UCSD-AML1 (cell line): ENCODE measurements around the gene PNMT.
A peak's percentile ranks its signal among the peaks of the same experiment; 100 is the strongest.

Experiments
- DNase-seq: peaks from one replicate; lab custom pipeline; 2025; ENCODE audit not compliant: unreplicated experiment; lab: John Stamatoyannopoulos, UW

PNMT gene

DNA sequence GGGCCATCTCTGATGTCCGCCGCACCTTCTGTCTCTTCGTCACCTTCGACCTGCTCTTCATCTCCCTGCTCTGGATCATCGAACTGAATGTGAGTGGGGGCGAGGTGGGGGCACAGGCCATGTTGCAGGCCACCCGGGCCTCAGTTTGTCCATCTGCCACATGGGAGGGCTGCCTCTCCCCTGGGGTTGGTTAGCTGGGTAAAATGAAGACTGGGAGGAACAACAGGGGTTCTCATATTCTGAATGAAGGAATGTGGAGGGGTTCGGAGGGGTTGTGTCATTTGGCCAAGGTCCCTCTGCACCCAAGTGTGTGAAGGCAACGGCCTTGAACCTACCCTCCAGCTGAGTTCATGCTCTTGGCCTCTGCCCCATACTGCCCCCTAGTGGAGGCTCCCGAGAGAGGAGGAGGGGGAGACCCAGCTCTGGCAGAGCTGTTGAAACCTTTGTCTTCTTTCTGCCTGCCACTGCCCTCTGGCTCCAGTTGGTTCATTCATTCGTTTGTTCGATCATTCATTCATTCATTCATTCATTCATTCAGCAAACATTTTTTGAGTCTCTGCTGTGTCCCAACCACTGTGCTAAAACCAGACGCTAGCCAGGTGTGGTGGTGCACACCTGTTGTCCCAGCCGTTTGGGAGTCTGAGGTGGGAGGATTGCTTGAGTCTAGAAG, 14.5 kb upstream of the PNMT start:
- DNase-seq, result peak; percentile 72

DNA sequence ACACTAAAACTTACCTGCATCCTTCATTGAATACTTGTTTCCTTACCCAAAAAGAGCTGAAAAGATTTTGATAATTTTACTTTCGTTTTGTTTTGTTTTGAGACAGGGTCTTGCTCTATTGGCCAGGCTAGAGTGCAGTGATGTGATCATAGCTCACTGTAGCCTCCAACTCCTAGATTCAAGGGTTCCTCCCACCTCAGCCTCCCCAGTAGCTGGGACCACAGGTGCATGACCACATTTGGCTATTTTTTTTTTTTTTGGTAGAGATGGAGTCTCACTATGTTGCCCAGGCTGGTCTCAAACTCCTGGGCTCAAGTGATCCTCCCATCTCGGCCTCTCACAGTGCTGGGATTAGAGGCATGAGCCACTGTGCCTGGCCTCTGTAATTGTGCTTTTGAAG, 13.1 kb upstream of the PNMT start:
- DNase-seq, result no peak

DNA sequence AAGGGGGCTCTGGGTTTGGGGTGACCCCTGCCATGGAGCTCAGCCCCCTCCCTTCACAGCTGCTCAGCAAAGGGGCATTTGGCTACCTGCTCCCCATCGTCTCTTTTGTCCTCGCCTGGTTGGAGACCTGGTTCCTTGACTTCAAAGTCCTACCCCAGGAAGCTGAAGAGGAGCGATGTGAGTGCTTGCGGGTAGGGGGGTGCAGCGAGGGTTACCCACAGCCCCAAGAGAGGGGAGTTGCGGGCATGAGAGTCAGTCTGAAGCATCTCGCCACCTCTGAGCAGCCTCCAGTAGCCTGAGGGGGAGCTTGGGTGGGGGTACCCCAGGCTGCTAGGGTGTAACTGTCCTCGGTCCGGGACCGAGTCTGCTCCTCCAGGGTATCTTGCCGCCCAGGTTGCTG, 9.9 kb upstream of the PNMT start:
- no peak for DNase-seq

DNA sequence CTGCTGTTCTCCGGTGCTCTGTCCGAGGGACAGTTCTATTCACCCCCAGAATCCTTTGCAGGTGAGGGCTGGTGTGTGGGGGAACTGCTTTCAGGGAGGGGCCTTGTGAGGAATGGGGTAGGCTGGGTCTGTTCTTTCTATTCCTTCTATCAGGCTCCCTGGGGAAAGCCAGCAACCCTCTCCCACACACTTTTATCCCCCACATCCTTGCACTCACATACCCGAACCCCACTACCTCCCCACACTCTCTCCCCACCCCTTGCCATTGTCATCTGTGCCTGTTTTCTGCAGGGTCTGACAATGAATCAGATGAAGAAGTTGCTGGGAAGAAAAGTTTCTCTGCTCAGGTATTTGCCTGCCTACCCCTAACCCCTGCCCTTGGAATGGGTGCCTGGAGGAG, 9.5 kb upstream of the PNMT start:
- DNase-seq, result no peak

DNA sequence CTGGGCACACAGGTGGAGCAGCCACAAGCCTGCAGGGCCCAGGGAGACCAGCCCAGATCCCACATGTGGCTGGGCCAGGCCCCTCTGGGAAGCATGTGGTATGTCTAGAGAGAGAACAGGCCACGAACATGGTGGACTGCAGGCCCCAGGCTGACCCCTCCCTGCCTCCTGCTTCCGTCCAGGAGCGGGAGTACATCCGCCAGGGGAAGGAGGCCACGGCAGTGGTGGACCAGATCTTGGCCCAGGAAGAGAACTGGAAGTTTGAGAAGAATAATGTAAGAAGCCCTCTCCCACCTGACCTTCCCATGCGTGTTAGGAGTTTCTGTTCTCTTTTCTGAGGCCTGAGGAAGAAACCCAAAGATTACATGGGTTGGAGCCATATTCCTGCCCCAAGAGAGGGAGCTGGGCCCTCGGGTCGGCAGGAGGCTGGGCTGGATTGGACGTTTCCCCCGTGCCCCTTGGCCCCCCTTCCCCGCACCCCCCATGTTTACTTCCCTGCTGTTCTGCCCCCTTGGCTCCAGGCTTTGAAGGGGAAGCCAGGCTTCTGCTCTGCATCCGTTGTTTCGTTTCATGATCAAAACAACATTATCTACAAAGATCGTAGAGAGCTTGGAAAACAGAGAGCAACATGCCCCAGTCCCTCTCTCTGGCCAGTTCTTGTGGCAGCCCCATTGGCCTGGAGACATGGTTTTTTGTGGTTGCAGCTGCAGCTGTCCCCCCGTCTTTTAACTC, 8.8 kb upstream of the PNMT start:
- no peak for DNase-seq

DNA sequence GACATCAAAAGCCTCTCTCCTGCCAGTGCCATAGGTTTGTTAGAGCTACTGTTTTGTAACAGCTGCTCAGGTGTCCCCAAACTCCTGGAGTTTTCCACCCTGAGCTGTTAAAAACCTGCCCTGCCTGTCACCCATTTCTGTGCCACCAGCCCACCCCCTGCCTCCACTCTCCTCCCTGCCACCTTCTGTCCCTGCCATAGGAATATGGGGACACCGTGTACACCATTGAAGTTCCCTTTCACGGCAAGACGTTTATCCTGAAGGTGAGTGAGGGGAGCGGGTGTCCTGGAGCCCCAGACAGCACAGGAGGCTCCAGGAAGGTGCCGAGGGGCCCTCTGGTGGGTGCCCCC, 8.3 kb upstream of the PNMT start:
- no peak for DNase-seq

DNA sequence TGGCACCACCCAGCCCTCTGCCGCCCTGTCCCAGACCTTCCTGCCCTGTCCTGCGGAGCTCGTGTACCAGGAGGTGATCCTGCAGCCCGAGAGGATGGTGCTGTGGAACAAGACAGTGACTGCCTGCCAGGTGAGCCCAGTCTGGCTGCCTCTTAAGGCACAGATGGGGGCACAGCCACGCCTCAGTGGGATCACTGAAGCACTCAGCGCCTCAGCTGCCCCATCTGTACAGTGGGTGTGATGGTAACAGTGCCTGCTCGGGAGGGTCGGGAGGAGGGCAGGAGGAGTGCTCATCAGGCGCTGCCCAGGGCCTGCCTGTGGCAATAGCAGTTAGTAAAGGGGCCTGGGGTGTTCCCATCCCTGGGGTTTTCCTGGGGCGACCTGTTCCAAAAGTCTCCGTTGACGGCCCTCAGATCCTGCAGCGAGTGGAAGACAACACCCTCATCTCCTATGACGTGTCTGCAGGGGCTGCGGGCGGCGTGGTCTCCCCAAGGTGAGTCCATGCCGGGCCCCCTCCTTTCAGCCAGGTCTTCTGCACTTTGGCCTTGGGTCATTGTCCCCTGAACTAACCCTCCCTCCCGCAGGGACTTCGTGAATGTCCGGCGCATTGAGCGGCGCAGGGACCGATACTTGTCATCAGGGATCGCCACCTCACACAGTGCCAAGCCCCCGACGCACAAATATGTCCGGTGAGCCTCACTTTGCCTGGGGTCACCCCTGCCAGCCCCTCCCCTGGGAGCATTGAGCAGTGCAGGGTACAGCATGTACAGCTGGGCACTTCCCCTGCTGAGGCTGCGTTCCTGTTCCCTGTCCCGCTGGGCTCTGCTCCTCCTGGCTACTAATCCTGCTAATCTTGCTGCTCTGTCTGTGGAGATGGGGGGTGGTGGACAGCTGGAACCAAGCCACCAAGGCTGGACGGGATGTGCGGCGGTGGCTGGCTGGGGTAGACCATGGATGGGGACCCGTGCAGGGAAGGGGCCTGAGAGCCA, 7.6 kb upstream of the PNMT start:
- no peak for DNase-seq

DNA sequence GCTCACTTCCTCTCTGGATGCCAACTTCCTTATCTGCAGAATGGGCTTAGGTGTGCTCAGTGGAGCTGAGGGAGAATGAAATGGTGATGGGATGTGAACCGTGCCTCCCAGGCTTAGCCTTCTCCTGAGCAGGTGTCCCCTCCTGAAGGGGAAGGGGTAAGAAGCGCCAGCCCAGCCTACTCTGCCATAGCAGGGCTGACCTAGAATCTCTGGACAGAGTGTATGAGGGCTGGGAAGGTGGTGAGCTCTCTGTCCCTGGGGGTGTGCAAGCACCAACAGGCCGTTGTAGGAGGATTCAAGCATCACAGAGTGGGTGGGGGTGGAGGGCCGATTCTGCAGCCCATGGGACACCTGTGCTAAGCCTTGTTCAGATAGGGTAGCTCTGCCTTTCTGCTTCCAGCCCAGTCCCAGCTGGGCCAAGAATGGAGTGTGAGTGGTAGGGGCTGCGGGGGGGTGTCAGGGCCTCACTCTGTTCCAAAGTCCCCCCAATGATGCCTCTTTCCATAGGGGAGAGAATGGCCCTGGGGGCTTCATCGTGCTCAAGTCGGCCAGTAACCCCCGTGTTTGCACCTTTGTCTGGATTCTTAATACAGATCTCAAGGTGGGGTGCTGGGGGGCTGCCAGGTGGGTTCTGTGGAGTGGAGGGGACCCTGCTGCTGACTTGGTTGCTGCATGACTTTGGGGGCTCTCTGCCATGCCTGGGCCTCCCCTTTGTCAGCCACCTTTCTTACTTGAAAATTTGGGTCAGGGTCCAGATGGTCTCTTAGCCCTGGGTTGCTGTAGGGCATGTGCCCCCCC, 6.3 kb upstream of the PNMT start:
- DNase-seq, result no peak

DNA sequence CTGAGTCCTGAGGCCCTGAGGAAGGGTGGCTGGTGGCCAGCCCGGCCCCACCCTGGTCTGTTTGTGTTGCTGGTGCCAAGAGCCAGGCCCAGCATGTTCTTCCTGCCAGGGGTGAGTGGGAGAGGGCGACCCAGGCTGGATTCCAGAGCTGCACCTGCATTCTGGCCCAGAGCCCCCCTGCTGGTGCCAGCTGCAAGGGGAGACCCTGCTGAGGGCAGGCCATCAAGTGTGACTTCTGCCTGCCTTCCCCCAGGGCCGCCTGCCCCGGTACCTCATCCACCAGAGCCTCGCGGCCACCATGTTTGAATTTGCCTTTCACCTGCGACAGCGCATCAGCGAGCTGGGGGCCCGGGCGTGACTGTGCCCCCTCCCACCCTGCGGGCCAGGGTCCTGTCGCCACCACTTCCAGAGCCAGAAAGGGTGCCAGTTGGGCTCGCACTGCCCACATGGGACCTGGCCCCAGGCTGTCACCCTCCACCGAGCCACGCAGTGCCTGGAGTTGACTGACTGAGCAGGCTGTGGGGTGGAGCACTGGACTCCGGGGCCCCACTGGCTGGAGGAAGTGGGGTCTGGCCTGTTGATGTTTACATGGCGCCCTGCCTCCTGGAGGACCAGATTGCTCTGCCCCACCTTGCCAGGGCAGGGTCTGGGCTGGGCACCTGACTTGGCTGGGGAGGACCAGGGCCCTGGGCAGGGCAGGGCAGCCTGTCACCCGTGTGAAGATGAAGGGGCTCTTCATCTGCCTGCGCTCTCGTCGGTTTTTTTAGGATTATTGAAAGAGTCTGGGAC, 5.5 kb upstream of the PNMT start:
- DNase-seq, result no peak

DNA sequence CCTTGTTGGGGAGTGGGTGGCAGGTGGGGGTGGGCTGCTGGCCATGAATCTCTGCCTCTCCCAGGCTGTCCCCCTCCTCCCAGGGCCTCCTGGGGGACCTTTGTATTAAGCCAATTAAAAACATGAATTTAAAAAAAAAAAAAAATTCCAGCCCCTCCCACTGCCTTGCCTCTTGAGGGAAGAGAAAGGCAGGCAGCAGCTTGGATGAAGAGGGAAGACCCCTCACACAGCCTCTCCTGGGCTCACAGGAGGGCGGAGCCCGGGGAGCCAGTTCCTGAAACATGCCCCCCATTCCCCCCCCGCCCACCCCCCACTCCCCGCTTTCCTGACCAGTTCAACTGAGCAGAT, 4.9 kb upstream of the PNMT start:
- DNase-seq, result no peak

DNA sequence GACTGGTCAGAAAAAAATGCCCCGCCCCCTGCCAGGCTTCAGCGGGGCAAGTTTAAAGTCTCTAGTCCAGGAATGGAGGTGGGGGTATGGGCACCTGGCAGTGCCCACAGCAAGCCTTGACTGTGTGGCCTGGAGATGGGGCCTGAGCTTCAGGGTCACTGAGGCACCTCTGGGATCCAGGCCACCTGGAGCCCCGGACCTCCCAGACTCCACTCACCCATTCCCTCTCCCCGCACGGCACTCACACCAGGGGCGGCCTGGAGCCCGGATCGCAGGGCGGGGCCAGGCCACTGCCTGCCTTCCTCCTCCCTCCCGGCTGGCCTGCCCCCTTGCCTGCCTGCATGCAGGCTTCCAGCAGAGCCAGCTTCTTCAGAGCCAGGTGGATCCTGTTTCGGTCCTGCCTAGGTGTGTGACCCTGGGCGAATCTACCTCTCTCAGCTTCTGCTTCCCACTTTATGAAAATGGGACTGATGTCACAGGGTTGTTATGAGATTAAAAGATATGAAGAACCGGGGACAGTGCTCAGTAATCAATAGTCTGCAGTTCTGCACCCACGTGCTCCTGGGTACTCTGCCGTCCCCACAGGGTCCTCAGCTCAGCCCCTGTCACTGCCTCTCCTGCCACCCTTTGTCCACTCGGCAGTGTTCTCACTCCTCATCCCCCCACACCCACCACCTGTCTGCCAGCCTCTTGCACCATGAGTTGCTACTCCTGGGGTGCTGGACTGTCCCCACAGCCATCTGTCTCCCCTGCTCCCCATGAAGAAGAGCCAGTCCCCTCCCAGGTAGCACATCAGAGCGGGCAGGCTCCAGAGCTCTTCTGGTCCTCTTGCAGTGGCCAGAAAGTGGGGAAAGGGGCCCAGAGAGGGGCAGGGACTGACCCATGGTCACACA, 4.3 kb upstream of the PNMT start:
- DNase-seq, result no peak

DNA sequence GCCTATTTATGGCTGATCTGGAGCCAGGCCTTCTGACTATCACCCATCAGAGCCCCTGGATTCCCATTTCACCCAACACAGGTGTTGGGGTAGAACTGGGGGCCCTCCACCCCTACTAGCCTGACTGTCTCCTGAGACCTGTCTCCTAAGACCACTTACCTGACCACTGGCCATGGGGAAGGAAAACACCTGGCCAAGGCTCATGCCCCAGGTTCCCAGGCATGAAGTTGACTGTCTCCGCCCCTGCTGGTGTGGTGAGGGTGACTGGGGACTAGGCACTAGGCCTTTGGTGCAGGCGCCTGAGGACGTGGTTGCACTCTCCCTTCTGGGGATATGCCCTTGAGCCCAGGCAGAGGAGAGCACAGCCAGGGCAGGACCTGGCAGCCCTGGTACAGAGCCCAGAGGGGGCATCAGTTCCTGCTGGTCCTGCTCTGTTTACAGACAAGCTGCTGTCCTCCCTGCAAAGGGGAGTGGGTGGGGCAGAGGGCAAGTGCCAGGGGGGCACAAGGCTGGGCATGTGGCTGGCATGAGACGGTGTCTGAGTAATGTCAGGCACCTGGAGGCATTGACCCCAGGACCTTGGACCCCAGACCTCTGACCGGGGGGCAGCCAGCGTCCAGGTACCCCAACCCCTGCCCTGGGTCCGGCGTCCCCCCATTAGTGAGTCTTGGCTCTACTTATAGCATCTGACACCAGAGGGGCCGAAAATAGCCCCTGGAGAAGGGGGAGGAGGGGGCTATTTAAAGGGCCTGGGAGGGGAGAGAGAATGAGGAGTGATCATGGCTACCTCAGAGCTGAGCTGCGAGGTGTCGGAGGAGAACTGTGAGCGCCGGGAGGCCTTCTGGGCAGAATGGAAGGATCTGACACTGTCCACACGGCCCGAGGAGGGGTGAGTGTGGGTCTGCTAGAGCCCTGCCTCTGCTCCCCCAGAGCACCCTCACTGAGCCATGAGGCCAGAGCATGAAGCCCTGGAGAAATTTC, 3.4 kb upstream of the PNMT start, which contains the start of gene TCAP:
Gene TCAP (plus strand): TSS at position 769 of the 981 bp plus-strand sequence. CDS start 11 bp downstream, at position 780.
- no peak for DNase-seq

DNA sequence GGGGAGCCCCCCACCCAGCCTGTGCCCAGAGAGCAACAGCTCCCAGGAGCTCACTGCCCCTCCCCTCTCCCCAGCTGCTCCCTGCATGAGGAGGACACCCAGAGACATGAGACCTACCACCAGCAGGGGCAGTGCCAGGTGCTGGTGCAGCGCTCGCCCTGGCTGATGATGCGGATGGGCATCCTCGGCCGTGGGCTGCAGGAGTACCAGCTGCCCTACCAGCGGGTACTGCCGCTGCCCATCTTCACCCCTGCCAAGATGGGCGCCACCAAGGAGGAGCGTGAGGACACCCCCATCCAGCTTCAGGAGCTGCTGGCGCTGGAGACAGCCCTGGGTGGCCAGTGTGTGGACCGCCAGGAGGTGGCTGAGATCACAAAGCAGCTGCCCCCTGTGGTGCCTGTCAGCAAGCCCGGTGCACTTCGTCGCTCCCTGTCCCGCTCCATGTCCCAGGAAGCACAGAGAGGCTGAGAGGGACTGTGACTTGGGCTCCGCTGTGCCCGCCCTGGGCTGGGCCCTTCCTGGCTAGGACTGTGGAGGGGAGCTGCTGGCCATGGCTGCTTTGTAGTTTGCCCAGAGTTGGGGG, 2.5 kb upstream of the PNMT start:
- no peak for DNase-seq

DNA sequence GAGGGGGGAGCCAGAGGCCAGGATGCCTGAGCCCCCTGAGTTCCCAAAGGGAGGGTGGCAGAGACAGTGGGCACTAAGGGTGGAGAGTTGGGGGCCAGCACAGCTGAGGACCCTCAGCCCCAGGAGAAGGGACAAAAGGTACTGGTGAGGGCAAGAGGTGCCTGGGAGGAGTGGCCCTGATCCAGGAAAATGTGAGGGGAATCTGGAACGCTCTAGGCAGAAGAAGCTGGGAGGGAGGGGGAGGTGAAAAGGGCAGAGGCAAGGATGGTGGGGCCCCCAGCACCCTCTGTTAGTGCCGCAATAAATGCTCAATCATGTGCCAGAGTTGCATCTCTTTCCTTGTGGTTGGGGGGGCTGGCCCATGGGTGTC, 2.0 kb upstream of the PNMT start:
- DNase-seq, result no peak

DNA sequence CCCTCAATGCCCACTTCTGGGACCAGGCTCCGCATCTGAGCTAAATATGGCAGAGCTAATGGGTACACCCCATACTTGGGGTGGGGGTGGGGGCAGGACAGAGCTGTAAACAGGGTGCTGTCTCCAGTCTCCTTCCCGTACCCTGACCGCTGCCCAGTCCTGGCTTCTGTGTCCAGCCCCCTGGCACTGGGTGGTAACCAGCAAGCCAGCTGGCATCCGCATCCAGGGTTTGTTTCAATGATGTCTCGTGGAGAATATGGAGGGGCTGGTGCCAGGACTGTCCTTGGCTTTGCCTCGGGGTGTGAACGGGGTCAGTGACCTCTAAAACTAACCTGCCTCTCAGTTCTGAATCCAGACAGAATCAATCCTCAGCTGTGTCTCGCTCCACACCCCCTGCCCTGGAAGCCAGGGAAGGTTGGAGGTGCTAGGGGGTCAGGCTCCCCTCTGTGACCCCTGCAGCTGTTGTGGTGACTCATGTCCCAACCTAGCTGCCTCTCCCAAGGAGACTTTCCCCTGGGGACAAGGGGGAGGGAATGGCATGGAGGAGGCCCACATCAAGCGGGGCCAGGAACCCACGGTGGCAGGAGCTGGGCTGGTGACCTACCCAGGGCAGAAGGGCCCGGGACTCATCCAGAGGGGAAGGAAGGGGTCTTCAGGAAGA, 1.5 kb upstream of the PNMT start:
- no peak for DNase-seq

DNA sequence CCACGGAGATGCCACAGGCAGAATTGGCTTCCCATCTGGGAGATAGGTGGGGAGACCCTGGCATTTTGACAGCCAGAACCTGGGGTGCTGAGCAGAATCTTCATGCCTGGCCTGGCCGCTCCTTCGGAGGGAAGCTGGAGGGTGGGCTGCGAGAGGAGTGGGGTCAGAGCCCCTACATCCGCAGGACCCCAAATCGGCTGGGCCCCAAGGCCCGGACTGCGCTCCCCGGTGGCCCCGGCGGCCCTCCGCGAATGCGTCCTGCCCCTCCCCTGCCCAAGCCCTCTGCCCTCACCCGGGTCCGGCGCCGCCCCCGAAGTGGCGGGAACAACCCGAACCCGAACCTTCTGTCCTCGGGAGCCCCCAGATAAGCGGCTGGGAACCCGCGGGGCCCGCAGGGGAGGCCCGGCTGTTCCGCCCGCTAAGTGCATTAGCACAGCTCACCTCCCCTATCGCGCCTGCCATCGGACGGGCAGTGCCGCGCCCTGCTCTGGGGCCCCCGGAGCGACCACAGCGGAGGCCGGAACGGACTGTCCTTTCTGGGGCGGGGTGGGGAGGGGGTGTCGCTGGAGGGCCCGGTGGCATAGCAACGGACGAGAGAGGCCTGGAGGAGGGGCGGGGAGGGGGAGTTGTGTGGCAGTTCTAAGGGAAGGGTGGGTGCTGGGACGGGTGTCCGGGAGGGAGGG, 850 bp upstream of the PNMT start:
- DNase-seq, result no peak
